GM23338 (cell line): ENCODE data around the gene TUBG1. TPM values are rescaled to one million over a fixed set of nuclear protein-coding genes. Genes with fewer than 3 reads are reported as not detected.
A peak's percentile ranks its signal among the peaks of the same experiment; 100 is the strongest.

Source experiments
- ATAC-seq: fragments of 200-7000 bp; cut with Tn5 transposase; 3 replicates; pipeline ENCODE4 v1.9.1; 2020
- DNase-seq: peaks from one replicate; pipeline ENCODE4 v3.0.0-alpha.2; 2015; ENCODE audit warnings: low spot score
- H2AFZ ChIP-seq: fragments of 200-600 bp; sonication (generic); 2 replicates; pipeline ENCODE4 v1.8.0; 2016; ENCODE audit warnings: antibody characterized with exemption, mild to moderate bottlenecking, moderate library complexity
- H3F3A ChIP-seq: fragments of 200-600 bp; sonication (generic); replicated peaks from 2 replicates; pipeline ENCODE4 v1.8.0; 2017; ENCODE audit warnings: antibody characterized with exemption, mixed run types, low read depth
- H3K27ac ChIP-seq: fragments of 200-600 bp; sonication (generic); 2 replicates; pipeline ENCODE4 v1.6.1; 2016; ENCODE audit warnings: low read depth
- H3K27me3 ChIP-seq: fragments of 200-600 bp; sonication (generic); 2 replicates; pipeline ENCODE4 v1.8.0; 2016; ENCODE audit warnings: mild to moderate bottlenecking, mixed run types, moderate library complexity; ENCODE audit not compliant: insufficient read depth
- H3K36me3 ChIP-seq: fragments of 200-600 bp; sonication (generic); 2 replicates; pipeline ENCODE4 v1.8.0; 2016; ENCODE audit warnings: mild to moderate bottlenecking; ENCODE audit not compliant: insufficient read depth
- H3K4me1 ChIP-seq: fragments of 200-600 bp; sonication (generic); 2 replicates; pipeline ENCODE4 v1.8.0; 2016; ENCODE audit warnings: mild to moderate bottlenecking, moderate library complexity; ENCODE audit not compliant: insufficient read depth
- H3K4me2 ChIP-seq: fragments of 200-600 bp; sonication (generic); 2 replicates; pipeline ENCODE4 v1.7.1; 2017; ENCODE audit warnings: mixed run types
- H3K4me3 ChIP-seq: fragments of 200-600 bp; sonication (generic); 2 replicates; pipeline ENCODE4 v1.6.1; 2016; ENCODE audit warnings: mixed run types
- H3K79me2 ChIP-seq: fragments of 200-600 bp; sonication (generic); replicated peaks from 2 replicates; pipeline ENCODE4 v1.8.0; 2017; ENCODE audit warnings: mild to moderate bottlenecking; ENCODE audit not compliant: insufficient read depth
- H3K9me2 ChIP-seq: fragments of 200-600 bp; sonication (generic); 2 replicates; pipeline ENCODE4 v1.8.0; 2017; ENCODE audit not compliant: insufficient read depth
- H4K20me1 ChIP-seq: fragments of 200-600 bp; sonication (generic); replicated peaks from 2 replicates; pipeline ENCODE4 v1.8.0; 2017; ENCODE audit warnings: mild to moderate bottlenecking; ENCODE audit not compliant: insufficient read depth
- H3K27ac Mint-ChIP-seq: 2 replicates; pipeline ENCODE4 v1.8.0; 2020; ENCODE audit warnings: inconsistent platforms, mild to moderate bottlenecking, moderate library complexity, mixed read lengths
- H3K27me3 Mint-ChIP-seq: 3 replicates; pipeline ENCODE4 v1.8.0; 2022; ENCODE audit warnings: low read depth, mild to moderate bottlenecking, moderate library complexity, mixed read lengths, inconsistent platforms; ENCODE audit not compliant: insufficient read depth, poor library complexity
- H3K36me3 Mint-ChIP-seq: 3 replicates; pipeline ENCODE4 v1.8.0; 2021; ENCODE audit warnings: low read depth, mild to moderate bottlenecking, inconsistent platforms, moderate library complexity, mixed read lengths
- H3K4me1 Mint-ChIP-seq: 3 replicates; pipeline ENCODE4 v1.8.0; 2020; ENCODE audit warnings: mild to moderate bottlenecking, inconsistent platforms, mixed read lengths
- H3K4me3 Mint-ChIP-seq: 3 replicates; pipeline ENCODE4 v1.8.0; 2021; ENCODE audit warnings: moderate library complexity, mild to moderate bottlenecking, inconsistent platforms, mixed read lengths
- H3K9me3 Mint-ChIP-seq: 3 replicates; pipeline ENCODE4 v1.8.0; 2020; ENCODE audit warnings: moderate library complexity, mild to moderate bottlenecking, inconsistent platforms, mixed read lengths
- CREB1 ChIP-seq: fragments of 250-450 bp; sonication (Bioruptor Pico); IDR thresholded peaks from 2 replicates; pipeline ENCODE4 v1.5.0; 2020; ENCODE audit warnings: low read depth, mild to moderate bottlenecking, moderate library complexity
- ETS1 ChIP-seq: IDR thresholded peaks from 2 replicates; pipeline ENCODE4 v1.6.1; 2016; ENCODE audit warnings: antibody characterized with exemption
- EZH2 ChIP-seq: fragments of 200-600 bp; sonication (generic); IDR thresholded peaks from one replicate; pipeline ENCODE4 v1.8.0; 2017; ENCODE audit warnings: antibody characterized with exemption, mild to moderate bottlenecking, low read depth; ENCODE audit not compliant: unreplicated experiment
- EZH2phosphoT487 ChIP-seq: fragments of 200-600 bp; sonication (generic); IDR thresholded peaks from one replicate; pipeline ENCODE4 v1.8.1; 2018; ENCODE audit warnings: antibody characterized with exemption; ENCODE audit not compliant: unreplicated experiment
- JUNB ChIP-seq: IDR thresholded peaks from one replicate; pipeline ENCODE4 v1.6.1; 2016; ENCODE audit warnings: antibody characterized with exemption; ENCODE audit not compliant: unreplicated experiment
- NANOG ChIP-seq: IDR thresholded peaks from 2 replicates; pipeline ENCODE4 v1.6.1; 2016; ENCODE audit warnings: antibody characterized with exemption, borderline replicate concordance
- POLR2AphosphoS5 ChIP-seq: IDR thresholded peaks from 2 replicates; pipeline ENCODE4 v1.6.1; 2016; ENCODE audit warnings: antibody characterized with exemption, low read depth
- REST ChIP-seq: IDR thresholded peaks from one replicate; pipeline ENCODE4 v1.6.1; 2018; ENCODE audit warnings: antibody characterized with exemption; ENCODE audit not compliant: unreplicated experiment
- STAT1 ChIP-seq: IDR thresholded peaks from one replicate; pipeline ENCODE4 v1.6.1; 2016; ENCODE audit warnings: antibody characterized with exemption; ENCODE audit not compliant: unreplicated experiment
- ZNF114 ChIP-seq: fragments of 250-450 bp; sonication (Bioruptor Pico); IDR thresholded peaks from 2 replicates; pipeline ENCODE4 v1.5.0; 2020; ENCODE audit warnings: mild to moderate bottlenecking, moderate library complexity
- ZNF331 ChIP-seq: fragments of 250-450 bp; sonication (Bioruptor Pico); IDR thresholded peaks from 2 replicates; pipeline ENCODE4 v1.5.0; 2020; ENCODE audit warnings: low read depth, mild to moderate bottlenecking, moderate library complexity
- ZNF462 ChIP-seq: fragments of 250-450 bp; sonication (Bioruptor Pico); IDR thresholded peaks from 2 replicates; pipeline ENCODE4 v1.5.0; 2020; ENCODE audit warnings: mild to moderate bottlenecking, moderate library complexity
- polyA plus RNA-seq: library from polyadenylated mRNA; unstranded; fragments of >200 nt; fragmentation: Nextera tagmentation; extraction: Ambion mirVana; gene quantifications from 2 replicates; pipeline ENCODE4 v1.2.1, GENCODE V29; 2016
- total RNA-seq: library from RNA; depleted of rRNA; stranded (reverse); fragments of >200 nt; shearing (Covaris generic); gene quantifications from 2 replicates; pipeline ENCODE4 v1.2.3, GENCODE V29; 2014
- TF ChIP-seq, protein P1 (sequence below), 2 experiments: fragments of 200-600 bp in 1 of 2; sonication (generic) in 1 of 2; conservative IDR thresholded peaks; 2 replicates each; pipeline versions ENCODE4 v1.5.1 to v1.6.1; 2016 to 2017; ENCODE audit warnings: antibody characterized with exemption in 2 of 2, low read depth in 2 of 2, mild to moderate bottlenecking in 2 of 2, moderate library complexity in 1 of 2

TUBG1 gene
- total and polyA plus RNA-seq, 2 experiments from 2014 or later = 101 to 117 TPM

GRCh38 chr17:42573095-42573494, 36.4 kb upstream of the TUBG1 start:
- peaks cover 60% of the 10 kb centered on the region for H3F3A ChIP-seq
- DNase-seq (no peak), ATAC-seq (no peak)
- peaks cover 82% of the 10 kb centered on the region for H3K36me3 Mint-ChIP-seq
- no peak overlapping the region for H3K27ac ChIP-seq
- peaks cover 22% of the 10 kb centered on the region for H3K79me2 ChIP-seq
- H3K9me2 ChIP-seq = no peaks in the 10 kb centered on the region
- peaks cover 41% of the 10 kb centered on the region for H3K36me3 ChIP-seq
- no peaks in the 10 kb centered on the region for H3K9me3 Mint-ChIP-seq
- H3K27me3 Mint-ChIP-seq = peaks cover 10% of the 10 kb centered on the region
- no peak overlapping the region for H3K4me3 ChIP-seq
- H3K4me3 Mint-ChIP-seq = no peak overlapping the region; the same call in 2 of the 3 replicates
- peaks cover 14% of the 10 kb centered on the region for H4K20me1 ChIP-seq
- H3K4me2 ChIP-seq = no peak overlapping the region
- no peak for TF ChIP-seq REST
- TF ChIP-seq, protein P1, sequence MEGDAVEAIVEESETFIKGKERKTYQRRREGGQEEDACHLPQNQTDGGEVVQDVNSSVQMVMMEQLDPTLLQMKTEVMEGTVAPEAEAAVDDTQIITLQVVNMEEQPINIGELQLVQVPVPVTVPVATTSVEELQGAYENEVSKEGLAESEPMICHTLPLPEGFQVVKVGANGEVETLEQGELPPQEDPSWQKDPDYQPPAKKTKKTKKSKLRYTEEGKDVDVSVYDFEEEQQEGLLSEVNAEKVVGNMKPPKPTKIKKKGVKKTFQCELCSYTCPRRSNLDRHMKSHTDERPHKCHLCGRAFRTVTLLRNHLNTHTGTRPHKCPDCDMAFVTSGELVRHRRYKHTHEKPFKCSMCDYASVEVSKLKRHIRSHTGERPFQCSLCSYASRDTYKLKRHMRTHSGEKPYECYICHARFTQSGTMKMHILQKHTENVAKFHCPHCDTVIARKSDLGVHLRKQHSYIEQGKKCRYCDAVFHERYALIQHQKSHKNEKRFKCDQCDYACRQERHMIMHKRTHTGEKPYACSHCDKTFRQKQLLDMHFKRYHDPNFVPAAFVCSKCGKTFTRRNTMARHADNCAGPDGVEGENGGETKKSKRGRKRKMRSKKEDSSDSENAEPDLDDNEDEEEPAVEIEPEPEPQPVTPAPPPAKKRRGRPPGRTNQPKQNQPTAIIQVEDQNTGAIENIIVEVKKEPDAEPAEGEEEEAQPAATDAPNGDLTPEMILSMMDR (conservative IDR thresholded peaks at IDR 0.05; ENCODE audit: low read depth in 2 of 2) = no peak
- no peak for TF ChIP-seq CREB1
- no peak for TF ChIP-seq ZNF462 (CRISPR knock-in tag)
- TF ChIP-seq NANOG = no peak
- TF ChIP-seq POLR2AphosphoS5 = no peak
- TF ChIP-seq EZH2phosphoT487 = no peak
- no peak for TF ChIP-seq ZNF331 (CRISPR knock-in tag)
- no peak for TF ChIP-seq STAT1
- TF ChIP-seq EZH2 = no peak
- TF ChIP-seq ETS1 = no peak
- TF ChIP-seq ZNF114 (CRISPR knock-in tag) = no peak
- TF ChIP-seq JUNB = no peak
- H3K27me3 ChIP-seq = no peaks in the 10 kb centered on the region
- H2AFZ ChIP-seq = no peak overlapping the region
- H3K4me1 Mint-ChIP-seq = peaks cover 13% of the 10 kb centered on the region
- peaks cover 8% of the 10 kb centered on the region for H3K4me1 ChIP-seq
- H3K27ac Mint-ChIP-seq = peak overlapping the region; percentile 82
